D721Med (cell line): Measurements from ENCODE around the gene BRINP2.
A peak's percentile ranks its signal among the peaks of the same experiment; 100 is the strongest.

Source experiments
- DNase-seq: peaks from one replicate; pipeline ENCODE4 v3.0.0; 2011; ENCODE audit warnings: low spot score; ENCODE audit not compliant: insufficient read length
- FAIRE-seq: peaks from 2 replicates; lab custom pipeline; 2011; peaks lifted over from hg19 to GRCh38; lab: Jason Lieb, UNC
- TF ChIP-seq, protein P1 (sequence below): IDR thresholded peaks from 2 replicates; pipeline ENCODE4 v1.5.1; 2012; ENCODE audit warnings: mild to moderate bottlenecking, control low read depth; ENCODE audit not compliant: insufficient read depth; ENCODE audit errors: missing control alignments

BRINP2 gene

DNA sequence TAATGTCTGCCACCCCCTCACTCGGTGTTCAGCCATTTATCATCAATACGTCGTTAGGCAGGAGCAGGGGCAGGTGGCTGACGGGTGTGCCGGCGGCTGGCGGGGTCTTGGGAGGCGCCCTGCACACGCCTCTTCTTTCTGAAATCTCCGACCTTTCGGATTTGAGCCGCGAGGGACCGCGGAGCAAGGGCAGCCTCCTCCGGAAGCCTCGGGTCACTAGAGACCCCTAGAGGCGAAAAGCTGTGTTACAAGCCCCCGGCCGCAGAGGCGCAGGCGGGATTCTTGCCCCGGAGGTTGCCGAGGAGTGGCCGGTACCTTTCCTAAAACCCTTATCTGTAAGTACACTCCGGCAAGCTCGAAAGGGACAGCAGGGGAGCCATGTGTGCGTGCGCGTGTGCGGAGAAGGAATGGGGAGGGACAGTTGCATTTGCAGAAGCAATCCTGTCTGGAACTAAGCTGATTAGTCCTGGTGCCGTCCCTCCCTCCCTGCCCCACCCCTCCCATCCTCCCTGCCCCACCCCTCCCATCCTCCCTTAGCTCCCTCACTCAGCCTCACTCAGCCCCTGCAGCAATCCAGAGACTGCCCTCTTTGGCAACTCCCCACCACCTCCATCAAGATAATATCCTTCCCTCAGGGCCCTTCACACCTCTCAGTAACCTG, 11.0 kb downstream of the BRINP2 start:
- DNase-seq, result peak; percentile 79
- TF ChIP-seq, protein P1, sequence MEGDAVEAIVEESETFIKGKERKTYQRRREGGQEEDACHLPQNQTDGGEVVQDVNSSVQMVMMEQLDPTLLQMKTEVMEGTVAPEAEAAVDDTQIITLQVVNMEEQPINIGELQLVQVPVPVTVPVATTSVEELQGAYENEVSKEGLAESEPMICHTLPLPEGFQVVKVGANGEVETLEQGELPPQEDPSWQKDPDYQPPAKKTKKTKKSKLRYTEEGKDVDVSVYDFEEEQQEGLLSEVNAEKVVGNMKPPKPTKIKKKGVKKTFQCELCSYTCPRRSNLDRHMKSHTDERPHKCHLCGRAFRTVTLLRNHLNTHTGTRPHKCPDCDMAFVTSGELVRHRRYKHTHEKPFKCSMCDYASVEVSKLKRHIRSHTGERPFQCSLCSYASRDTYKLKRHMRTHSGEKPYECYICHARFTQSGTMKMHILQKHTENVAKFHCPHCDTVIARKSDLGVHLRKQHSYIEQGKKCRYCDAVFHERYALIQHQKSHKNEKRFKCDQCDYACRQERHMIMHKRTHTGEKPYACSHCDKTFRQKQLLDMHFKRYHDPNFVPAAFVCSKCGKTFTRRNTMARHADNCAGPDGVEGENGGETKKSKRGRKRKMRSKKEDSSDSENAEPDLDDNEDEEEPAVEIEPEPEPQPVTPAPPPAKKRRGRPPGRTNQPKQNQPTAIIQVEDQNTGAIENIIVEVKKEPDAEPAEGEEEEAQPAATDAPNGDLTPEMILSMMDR, result peak; percentile 83
- FAIRE-seq, result peak; percentile 46

DNA sequence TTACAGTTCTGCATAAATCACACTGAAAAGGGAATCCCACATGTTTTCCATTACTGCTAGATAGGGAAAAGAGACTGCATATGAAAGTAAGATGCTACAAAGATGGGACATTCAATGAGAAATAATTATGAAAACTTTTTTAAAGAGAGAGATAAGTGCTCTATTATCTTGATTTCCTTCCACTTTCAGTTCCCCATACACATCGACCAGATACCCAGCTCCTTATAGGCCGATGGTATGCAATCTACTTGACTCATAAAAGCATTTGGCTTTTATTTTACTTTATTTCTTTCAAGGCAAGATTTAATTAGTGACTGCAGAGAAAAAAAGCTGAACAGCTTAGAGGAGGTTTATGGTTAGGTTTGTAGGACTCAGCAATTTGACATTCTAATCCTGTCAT, 13.1 kb downstream of the BRINP2 start:
- FAIRE-seq (no peak), DNase-seq (no peak)
- TF ChIP-seq, protein P1, result no peak

DNA sequence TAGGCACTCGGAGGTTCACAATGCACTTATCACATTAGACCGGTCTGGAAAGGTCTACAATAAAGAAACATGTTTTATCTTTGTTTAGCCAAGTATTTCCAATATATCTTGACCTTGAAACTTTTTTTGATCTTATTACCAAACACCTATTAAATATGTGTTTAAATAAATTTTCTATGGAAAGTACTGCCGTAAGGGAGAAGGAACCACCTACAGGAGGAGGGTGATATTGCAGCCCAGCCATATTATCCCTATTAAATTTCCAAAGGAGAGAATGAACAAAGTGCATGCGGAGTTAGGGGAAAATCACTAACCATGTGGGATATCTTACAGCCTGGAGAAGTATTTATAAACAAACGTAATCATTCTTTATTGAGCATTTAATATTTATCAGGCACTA, 14.5 kb downstream of the BRINP2 start:
- DNase-seq, result no peak

DNA sequence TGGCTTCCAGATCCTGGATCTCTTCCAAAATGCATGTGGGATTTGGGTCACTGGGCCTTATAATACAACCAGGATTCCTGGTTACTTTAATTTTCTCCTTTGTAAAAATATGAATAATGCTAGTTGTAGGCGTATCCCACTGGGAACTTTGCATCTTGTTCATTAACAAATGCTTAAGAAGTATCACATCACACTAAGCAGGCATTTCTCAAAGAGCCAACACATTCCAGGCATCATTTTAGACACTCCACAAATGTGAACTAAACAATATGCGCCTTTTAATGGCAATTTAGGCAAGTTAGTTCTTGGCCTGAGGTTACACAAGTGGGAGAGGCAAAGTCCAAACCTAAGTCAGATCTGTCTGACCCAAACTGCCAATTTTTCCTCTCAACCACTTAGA, 15.9 kb downstream of the BRINP2 start:
- TF ChIP-seq, protein P1, result no peak
- DNase-seq (no peak), FAIRE-seq (no peak)

More for the DNA sequence above, 14.5 kb downstream of the BRINP2 start:
- TF ChIP-seq, protein P1, result peak; percentile 1
- FAIRE-seq, result no peak

DNA sequence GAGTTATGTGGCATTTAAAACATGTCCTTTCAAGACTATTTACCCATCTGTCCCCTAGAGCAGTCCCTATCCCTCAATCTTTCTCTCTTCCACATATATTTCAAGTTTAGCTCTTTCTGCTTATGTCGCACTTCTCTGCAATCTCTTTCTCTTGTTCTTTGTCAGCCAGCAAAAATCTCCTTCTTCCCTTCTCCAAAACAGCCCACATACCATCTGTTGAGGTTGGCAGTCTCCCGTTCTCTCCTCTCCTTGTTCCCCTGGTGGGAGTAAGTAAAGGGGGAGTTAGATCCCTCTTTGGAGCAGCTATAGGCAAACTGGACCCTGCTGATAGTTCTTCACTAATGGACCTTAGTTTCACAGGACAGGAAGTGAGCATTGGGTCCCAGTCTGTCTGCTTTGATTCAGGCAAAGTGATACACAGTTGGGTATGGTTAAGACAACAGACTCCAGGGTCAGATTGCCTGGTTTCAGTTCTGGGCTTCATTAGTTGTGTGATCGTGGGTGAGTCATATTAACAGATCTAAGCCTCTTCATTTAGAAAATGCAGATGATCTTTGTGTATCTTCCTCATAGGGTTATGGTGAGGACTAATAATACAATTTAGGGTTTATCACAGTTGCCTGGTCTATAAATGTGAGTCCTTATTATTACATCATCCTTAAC, 19.7 kb downstream of the BRINP2 start:
- TF ChIP-seq, protein P1, result no peak
- no peak for DNase-seq
- no peak for FAIRE-seq

DNA sequence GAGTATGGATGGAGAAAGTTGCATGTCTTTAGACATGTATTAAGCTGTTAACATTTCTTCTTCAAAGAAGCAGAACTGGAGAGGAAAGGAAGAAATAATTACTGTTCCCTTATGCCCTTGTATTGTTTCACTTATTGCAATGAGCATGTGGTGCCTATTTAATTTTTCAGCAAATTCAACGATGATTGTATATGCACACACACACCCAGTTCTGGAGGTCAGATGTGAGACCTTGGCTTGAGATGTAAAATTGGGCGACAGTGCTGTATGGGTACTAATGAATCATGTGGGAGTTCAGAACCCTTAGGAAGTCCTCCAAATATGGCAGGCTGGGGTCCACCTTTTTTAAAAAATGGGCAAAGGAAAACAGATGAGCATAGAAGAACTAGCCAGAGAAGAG, 27.5 kb downstream of the BRINP2 start:
- DNase-seq (no peak), FAIRE-seq (no peak)
- TF ChIP-seq, protein P1, result no peak

DNA sequence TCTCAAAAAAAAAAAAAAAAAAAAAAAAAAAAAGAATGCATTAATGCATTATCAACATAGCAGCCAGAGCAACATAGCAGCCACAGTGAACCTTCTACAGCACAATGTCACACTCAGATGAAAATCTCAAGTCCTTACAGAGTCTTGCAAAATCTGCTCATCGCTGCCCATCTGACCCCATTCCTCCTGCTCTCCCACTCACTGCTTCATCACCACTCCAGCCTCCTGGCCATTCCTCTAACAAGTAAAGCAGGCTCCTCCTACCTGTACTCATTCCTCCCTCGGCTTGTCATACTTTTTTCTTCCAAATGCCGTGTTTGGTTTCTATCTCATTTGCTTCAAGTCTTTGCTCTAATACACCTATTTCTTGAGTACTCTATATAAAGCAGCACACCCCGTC, 29.5 kb downstream of the BRINP2 start:
- TF ChIP-seq, protein P1, result no peak
- DNase-seq, result no peak
- no peak for FAIRE-seq
